HG03432 (cell line): ENCODE data around the gene FGF6.
"Not testable (repeated sequence)": the region's sequence is repeated elsewhere in the genome, so short reads cannot be mapped to it uniquely, and the experiment has no call there.

Experiments
- ATAC-seq: cut with Tn5 transposase; IDR thresholded peaks from one replicate; pipeline ENCODE4 v1.9.1; 2021; ENCODE audit warnings: mild to moderate bottlenecking, moderate library complexity; ENCODE audit not compliant: unreplicated experiment

The FGF6 gene, protein sequence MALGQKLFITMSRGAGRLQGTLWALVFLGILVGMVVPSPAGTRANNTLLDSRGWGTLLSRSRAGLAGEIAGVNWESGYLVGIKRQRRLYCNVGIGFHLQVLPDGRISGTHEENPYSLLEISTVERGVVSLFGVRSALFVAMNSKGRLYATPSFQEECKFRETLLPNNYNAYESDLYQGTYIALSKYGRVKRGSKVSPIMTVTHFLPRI

DNA sequence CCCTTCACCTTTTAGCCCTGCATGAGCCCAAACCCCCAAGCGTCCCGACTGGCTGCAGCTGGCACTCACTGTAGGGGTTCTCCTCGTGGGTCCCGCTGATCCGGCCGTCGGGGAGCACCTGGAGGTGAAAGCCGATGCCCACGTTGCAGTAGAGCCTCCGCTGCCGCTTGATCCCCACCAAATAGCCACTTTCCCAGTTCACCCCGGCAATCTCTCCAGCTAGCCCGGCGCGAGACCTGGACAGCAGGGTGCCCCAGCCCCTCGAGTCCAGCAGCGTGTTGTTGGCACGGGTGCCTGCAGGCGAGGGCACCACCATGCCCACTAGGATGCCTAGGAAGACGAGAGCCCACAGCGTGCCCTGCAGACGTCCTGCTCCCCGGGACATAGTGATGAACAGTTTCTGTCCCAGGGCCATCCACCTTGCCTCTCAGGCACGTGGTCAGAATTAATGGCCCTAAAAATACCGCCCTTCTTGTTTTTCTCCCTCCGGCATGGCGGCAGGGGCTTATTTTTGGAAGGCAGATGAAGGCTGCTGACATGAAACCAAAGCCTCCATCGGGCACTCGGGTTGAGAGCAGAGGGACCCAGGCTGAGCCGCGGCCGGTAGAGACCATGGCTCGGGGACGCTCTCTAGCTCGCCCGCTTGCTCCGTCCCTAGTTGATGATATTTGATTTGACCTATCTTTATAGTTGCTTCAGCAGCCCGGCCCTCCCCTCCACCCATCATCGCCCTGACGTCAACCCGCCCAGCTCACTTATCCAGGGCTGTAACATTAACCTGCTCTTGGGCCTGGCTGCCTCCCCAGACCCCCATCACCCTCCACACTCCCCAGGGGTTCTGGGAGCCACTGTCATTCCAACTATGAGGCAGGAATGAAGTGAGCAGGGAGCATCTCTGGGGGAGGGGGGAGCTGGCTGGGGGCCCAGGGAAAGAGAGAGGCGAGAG is at the start of gene FGF6:
Gene FGF6 (minus strand): TSS at position 660 of the 946 bp plus-strand sequence. CDS start 245 bp downstream, at position 415.
- no peak for ATAC-seq

DNA sequence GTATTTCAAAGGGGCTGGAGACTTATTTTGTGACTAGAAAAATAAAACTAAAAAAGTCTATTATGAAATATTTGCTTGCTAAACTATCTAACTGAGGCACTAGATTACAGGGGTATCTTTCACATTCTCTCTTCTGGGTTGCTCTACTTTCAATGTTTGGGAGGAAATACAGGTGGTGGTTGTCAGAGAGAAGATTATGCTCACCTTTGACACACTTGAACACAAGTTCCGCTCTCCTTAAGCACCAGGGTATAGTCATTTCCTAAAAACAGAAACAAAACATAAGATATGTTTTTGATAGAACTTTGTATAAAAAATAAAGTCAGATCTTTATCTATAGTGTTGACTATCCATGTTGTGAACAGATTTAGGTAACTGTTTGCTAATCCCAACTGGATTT is 45.4 kb upstream of the FGF6 start:
- ATAC-seq = no peak

DNA sequence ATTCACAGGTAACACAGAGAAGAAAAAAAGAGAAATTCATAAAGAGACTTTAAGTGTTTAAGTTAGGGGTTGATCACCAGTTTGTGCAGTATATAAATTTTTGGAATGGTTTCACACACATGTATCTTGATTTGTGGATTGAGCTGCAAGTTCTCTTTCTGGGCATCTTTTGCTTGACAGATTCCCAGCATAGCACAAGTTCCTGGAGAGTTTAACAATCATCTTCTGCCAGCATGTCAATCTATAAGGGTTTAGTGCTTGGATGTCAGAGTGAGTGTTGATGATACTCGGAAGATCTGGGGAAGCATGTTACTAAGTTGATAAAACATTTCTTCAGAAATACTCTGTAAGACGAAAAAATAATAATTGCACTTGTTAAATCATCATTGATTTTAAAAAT is 43.9 kb upstream of the FGF6 start:
- no peak for ATAC-seq

DNA sequence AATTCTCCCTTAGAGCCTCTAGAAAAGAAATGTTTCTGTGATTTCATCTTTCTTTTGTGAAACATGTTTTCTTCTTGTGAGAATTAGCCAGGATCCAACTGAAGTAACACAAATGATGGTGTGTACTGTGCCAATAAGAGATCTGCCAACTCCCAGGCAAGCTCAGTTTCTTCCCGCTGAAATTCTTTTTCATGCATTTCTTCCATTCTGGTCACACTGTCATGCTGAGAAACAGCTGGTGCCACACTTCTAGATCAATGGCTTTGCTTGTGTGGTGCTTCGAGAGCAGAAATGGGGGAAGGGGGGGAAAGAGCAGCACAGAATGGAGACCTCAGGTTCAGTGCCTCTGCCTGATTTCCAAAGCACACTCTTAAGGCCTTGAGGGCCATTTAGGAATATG is 41.4 kb upstream of the FGF6 start:
- no peak for ATAC-seq

DNA sequence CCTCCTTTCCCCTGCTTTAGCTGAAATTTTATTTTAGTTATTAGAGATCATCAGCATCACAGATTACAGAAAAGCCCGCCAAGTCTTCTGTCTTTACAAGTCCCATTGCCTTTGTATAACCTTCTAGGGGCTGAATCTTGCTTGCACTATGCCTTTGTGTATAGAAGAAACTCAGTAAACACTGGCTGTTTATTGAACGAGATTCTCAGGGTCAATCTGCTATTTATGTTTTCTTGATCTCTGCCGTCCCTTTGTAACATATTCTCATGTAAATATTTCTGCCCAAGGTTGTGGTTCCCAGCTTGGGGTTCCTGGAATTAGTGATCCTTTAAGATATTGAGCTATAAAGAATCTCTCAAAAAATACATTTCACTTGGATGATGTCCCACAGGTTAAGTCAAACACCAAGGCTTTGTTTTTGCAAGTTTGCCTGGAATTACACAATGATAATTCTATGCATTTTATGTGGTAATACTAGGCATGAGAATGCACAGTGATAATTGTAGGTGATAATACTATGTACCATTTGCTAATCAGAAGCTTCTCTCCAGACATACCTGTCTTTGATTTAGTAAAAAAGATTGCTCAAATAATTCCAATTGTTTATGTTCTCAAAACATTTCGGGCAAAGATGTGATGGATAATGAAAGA is 40.6 kb upstream of the FGF6 start:
- no peak for ATAC-seq

DNA sequence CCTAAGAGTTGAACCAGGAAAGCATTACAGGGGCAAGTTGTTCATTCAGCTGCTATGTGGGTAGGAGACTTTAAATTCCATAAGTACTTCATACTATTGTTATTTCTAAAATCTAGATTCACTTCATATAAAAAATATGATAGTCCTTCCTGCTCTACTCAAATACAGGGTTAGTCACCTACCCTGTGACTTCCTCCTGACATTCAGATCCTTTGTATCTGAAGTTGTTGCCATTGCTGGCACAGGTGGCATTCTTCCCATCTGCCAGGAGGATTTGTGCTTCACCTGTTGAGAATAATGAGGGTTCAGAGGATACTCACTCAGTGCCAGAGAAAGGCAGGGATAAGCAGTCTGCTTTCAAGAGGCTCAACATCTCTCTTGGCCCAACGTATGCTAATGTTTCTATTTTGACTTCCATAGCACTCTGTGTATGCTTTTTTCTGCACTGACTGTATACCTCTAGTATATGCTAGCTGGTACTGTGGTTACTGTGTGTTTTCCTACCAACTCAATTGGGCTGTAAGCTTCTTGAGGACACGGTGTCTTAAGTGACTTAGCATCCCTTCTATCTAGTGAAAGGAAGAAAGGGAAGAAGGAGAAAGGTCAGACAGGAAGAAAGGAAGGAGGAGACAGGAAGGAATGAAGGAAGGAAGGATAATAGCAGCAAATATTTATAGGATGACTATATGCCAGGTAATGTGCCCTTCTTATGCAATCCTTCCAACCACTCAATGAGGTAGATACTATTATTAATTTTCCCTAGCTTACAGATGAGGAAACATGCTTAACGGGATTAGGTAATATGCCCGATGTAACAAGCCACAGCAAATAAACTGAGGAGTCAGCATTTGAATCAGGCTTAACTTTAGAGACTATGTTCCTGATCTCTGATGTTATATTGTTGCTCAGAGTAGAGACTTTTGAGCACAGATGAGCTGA is 38.5 kb upstream of the FGF6 start:
- ATAC-seq = no peak

DNA sequence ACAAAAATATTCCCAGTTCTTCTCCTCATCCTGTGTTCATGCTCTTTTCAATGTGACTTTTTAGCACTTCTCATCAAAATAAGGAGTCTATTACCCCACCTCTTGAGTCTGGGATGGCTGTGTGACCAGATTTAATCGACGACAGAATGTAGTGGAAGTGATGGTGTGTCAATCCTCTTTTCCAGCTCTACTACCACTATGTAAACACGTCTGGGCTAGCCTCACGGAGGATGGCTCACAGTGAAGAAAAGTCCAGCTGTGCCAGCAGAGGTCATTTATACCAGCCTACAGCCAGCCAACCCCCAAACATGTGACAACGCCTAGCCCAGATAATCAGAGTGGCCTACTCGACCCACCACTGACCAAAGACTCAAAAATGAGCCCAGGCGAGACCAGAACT is 37.3 kb upstream of the FGF6 start:
- no peak for ATAC-seq

DNA sequence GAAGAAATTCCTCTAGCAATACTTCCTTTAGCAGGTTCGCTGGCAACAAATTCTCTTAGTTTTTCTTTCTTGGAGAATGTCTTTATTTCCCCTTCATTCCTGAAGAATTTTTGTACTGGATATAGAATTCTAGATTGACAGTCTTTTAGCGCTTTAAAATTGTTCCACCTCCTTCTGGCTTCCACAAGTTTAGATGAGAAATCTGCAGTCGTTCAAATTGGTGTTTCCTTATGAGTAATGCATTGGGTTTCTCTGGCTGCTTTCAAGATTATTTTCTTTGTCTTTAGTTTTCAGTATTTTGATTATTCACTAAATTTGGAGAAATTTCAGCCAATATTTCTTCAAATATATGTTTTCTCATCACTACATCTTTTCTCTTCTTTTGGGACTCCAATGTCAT is 33.3 kb upstream of the FGF6 start:
- ATAC-seq = no peak

DNA sequence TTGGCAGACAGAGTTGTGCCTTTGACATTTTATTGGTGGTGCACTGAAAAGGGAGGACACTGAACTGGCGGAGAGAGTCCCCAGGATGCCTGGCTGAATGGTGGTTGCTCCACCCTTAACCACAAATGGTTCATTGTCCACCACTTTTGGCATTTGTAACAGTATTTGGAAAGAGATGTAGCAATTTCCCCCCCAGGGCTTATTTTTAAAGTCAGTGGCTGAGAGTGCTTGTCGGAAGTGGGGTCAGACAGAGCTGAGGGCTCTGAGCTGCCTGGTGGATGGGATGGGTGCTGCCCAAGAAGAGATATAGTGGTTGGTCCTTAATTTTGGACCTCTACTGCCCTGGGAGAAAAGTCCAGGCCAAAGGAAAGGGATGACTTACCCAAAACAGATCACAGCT is 31.5 kb upstream of the FGF6 start:
- no peak for ATAC-seq

DNA sequence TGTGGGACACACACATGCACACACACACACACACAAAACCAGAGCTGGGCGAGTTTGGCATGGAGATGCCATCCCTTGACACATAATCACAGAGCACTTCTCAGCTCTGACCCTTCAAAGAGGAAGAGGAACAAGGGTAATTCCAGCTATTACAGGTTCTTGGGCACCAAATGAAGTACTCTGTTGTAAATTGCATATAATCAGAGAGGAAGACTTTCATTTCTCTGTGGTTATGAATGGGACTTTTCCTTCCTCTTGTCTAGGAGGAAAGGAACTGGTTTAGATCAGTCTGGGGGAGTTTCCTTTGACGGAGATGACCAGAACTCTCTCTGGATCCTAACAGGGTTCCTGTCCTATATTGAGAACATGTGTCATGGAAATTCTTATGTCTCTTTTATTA is 26.4 kb upstream of the FGF6 start:
- ATAC-seq = no peak

DNA sequence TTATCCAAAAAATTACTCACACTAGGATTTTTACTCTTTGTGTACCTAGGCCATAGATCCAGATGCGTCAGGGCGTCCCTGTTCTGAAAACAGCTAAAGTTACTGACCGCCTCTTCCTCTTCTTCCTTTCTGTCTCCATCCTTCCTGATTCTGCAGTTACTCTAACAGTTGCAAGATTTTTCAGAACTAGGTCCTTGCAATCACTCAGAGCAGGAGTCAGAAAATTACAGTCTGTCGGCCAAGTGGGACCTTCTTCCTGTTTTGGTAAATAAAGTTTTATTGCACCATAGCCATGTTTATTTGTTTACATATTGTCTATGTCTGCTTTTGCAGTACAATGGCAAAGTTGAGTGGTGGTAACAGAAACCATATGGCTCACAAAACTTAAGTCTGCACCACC is 25.6 kb upstream of the FGF6 start:
- ATAC-seq = no peak

DNA sequence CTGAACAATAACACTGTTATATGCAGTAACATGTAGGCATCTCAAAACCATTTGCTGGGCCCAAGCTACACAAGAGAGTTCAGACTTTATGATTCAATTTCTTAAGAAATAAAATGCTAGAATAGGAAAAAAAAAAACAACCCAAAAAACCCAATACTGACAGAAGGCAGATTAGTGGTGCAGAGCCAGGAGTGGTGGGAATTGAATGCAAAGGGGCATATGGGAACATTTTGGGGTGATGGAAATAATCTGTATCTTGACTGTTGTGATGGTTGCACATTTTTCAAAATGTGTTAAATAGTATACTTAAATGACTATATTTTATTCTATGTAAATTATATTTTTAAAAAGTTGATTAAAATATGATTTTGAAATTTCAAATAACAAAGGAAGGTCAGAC is 23.4 kb upstream of the FGF6 start:
- ATAC-seq = no peak

DNA sequence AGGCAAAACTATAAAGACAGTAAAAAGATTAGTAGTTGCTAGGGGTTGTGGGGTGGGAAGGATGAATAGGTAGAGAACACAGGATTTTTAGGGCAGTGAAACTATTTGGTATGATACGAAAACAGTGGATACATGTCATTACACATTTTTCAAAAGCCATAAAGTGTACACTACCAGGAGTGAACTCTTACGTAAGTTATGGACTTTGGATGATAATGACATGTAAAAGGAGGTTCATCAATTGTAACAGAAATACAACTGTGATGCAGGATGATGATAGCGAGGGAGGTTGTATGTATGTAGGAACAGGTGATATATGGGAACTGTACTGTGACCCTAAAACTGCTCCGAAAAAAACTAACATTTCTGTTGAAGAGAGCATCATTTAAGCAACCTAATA is 15.1 kb upstream of the FGF6 start:
- ATAC-seq = no peak

DNA sequence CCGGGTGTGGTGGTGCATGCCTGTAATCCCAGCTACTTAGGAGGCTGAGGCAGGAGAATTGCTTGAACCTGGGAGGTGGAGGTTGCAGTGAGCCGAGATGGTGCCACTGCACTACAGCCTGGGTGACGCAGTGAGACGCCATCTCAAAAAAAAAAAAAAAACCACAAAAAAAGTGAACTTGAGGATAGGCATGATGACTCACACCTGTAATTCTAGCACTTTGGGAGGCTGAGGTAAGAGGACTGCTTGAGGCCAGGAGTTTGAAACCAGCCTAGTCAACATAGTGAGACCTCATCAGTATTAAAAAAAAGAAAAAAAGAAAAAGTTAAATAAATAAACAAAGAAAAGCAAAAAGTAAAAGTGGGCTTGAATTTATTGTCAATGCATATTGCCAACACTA is 10.2 kb upstream of the FGF6 start:
- not testable (repeated sequence) for ATAC-seq

DNA sequence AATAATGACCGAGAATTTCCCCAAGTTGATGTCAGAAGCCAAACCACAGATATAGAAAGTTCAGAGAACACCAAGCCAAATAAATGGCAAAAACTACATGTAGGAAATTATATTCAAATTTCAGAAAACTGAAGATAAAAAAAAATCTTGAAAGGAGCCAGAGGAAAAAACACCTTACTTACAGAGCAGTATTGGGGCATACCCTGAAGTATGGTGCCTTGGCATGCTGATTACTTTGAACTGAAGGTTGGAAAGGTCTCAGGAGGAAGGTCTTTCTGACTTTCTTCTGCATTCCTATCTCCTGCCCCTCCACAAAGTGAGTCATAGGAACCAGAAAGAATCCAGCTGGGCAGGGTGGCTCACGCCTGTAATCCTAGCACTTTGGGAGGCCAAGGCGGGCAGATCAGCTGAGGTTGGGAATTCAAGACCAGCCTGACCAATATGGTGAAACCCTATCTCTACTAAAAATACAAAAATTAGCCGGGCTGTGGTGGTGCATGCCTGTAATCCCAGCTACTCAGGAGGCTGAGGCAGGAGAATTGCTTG is 8.8 kb upstream of the FGF6 start:
- ATAC-seq = no peak

DNA sequence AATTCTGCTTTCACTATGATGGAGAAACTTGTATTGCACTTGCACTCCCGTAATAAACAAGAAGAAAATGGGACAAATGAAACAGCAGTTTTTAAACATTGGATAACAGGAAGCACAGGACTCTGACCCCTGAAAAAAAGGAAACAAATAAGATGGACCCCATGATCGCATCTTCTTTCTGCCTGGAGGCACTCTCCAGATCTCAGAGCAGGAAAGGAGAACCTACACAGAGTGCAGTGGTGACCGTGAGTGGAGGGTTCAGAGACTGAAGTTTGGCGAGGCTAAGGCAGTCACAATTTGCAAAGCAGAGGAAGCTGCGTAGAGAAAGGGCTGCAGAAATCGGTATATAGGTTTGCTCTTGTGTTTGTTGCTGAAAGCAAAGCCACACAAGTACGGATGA is 6.1 kb upstream of the FGF6 start:
- no peak for ATAC-seq

DNA sequence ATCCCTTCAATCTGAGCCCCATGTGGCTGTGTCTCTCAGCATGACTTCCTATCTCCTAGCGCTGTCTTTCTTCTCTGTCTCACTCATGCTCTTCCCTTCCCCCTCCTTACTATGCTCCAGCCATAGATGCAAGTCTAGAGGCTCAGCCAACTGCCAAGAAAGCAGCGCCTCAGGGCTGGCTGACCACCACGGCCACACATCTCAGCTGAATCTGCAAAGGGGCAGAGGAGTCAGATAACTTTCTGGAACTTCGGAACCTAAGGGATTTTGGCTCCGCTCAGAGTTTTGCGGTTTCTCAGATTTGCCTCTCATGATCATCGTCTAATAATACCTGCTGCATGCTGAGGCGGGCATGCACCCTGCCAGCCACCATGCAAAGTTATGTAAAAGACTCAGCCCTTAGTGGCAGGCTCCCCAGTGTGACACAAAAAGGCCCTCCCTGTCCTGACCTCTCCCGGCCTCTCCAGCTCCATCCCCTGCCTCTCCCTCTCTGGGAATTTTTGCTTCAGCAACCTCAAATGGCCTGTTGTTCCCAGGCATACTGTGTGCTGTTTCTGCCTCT is 5.0 kb upstream of the FGF6 start:
- ATAC-seq = no peak

DNA sequence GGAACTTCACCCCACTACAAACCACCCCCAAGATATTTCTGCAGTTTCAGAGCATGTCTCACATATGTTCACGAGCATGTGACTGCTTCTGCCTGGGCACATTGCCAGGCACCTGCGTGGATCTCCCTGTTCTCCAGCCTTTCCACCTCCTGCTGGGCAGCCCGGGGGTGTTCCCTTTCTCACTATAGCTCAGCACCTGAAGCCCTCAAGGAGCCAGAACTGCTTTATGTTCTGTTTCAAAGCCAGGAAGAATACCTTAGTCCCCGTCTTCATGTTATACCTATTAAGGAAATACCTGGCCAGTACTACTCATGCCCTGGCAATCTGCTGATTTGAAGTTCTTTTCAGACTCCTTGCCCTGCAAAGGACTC is 4.2 kb upstream of the FGF6 start:
- ATAC-seq = no peak

DNA sequence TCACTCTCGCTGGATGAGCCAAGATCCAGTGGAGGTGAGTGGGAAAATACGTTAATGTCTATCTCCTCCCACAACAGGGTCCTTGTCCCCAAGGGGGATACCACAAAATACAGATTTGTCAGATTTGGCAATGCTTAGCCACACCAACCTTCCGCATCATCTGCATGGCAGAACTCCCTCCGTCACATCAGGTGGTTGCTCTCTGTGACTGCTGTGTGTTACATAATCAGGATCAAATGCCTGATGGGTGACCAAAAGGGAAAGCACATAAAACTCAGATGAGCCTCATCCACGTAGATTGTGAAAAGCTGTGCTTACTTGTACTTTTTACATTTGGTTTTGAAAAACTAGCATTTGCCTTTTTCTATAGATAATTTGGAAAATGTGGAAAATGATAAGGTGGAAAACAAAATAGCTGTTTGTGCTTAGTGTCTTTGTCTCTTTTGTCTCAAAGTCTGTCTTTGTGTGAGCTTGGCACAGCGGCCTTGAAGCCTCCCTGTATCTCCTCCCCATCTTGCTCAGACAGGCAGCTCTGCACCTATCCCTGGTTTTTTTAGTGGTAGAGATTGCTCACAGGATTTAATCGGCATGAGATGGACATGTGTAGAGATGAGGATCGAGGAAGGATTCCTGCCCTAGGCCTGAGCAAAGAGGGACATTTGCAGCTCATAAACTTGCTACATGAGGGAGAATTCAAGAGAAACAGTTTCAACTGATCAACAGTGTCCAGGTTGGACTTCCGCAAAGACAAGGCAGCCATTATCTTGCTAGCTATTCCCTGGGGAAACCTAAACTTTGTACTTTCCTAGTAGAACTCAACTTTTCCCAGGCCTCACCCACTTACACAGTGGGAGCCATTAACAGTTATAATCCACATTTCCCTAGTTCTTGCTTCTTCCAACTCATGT is 3.6 kb upstream of the FGF6 start:
- no peak for ATAC-seq
